ENCODE data around the gene PGAP2.

Gene PGAP2

DNA sequence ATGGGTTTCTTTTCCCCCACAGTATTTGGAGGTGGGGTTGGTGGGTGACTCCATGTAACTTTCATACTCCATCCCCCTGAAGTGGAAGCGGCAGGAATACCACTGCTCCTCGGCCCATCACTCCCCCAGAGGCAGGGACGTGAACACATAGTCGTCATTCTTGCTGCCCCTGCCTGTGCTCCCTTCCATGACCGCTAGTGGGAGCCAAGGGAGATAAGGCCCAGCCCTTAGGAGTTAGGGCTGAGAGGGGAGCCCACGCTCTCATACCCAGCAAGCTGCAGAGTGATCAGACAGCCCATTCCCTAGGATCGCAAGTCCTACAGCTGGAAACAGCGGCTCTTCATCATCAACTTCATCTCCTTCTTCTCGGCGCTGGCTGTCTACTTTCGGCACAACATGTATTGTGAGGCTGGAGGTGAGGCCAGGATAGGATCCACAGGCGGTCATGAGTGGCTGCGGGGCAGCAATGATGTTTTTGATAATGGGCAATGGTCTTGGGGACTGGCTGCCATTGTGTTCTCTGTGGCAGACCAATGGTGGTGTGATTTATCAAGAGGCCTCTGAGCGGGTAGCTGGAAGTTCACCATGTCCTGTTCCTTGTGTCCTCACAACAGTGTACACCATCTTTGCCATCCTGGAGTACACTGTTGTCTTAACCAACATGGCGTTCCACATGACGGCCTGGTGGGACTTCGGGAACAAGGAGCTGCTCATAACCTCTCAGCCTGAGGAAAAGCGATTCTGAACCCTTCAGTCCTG is 16.5 kb downstream of the PGAP2 start:
- peak in 1 of 2 experiments; percentile 92 for DNase-seq (ENCODE audit: low read depth in 1 of 2, low spot score in 1 of 2)
- no peaks in the 10 kb centered on the region for H3K27me3 ChIP-seq (ENCODE audit: insufficient read depth, poor library complexity, severe bottlenecking)
- no peak overlapping the region for H3K4me3 ChIP-seq (replicated peaks; ENCODE audit: insufficient read depth, low read length)
- H3K27ac ChIP-seq (replicated peaks) = no peak overlapping the region; the same call in 1 of the 2 replicates
- TF ChIP-seq, protein P1, sequence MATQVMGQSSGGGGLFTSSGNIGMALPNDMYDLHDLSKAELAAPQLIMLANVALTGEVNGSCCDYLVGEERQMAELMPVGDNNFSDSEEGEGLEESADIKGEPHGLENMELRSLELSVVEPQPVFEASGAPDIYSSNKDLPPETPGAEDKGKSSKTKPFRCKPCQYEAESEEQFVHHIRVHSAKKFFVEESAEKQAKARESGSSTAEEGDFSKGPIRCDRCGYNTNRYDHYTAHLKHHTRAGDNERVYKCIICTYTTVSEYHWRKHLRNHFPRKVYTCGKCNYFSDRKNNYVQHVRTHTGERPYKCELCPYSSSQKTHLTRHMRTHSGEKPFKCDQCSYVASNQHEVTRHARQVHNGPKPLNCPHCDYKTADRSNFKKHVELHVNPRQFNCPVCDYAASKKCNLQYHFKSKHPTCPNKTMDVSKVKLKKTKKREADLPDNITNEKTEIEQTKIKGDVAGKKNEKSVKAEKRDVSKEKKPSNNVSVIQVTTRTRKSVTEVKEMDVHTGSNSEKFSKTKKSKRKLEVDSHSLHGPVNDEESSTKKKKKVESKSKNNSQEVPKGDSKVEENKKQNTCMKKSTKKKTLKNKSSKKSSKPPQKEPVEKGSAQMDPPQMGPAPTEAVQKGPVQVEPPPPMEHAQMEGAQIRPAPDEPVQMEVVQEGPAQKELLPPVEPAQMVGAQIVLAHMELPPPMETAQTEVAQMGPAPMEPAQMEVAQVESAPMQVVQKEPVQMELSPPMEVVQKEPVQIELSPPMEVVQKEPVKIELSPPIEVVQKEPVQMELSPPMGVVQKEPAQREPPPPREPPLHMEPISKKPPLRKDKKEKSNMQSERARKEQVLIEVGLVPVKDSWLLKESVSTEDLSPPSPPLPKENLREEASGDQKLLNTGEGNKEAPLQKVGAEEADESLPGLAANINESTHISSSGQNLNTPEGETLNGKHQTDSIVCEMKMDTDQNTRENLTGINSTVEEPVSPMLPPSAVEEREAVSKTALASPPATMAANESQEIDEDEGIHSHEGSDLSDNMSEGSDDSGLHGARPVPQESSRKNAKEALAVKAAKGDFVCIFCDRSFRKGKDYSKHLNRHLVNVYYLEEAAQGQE (IDR thresholded peaks at IDR 0.05; ENCODE audit: insufficient replicate concordance, low read depth) = no peak
- TF ChIP-seq, protein P2, sequence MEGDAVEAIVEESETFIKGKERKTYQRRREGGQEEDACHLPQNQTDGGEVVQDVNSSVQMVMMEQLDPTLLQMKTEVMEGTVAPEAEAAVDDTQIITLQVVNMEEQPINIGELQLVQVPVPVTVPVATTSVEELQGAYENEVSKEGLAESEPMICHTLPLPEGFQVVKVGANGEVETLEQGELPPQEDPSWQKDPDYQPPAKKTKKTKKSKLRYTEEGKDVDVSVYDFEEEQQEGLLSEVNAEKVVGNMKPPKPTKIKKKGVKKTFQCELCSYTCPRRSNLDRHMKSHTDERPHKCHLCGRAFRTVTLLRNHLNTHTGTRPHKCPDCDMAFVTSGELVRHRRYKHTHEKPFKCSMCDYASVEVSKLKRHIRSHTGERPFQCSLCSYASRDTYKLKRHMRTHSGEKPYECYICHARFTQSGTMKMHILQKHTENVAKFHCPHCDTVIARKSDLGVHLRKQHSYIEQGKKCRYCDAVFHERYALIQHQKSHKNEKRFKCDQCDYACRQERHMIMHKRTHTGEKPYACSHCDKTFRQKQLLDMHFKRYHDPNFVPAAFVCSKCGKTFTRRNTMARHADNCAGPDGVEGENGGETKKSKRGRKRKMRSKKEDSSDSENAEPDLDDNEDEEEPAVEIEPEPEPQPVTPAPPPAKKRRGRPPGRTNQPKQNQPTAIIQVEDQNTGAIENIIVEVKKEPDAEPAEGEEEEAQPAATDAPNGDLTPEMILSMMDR (IDR thresholded peaks at IDR 0.05; ENCODE audit: insufficient read depth, low read length) = peak; percentile 97
- peak; percentile 20; the same call in 1 of the 2 replicates for TF ChIP-seq POLR2AphosphoS5 (IDR thresholded peaks at IDR 0.05; ENCODE audit: low read depth)

DNA sequence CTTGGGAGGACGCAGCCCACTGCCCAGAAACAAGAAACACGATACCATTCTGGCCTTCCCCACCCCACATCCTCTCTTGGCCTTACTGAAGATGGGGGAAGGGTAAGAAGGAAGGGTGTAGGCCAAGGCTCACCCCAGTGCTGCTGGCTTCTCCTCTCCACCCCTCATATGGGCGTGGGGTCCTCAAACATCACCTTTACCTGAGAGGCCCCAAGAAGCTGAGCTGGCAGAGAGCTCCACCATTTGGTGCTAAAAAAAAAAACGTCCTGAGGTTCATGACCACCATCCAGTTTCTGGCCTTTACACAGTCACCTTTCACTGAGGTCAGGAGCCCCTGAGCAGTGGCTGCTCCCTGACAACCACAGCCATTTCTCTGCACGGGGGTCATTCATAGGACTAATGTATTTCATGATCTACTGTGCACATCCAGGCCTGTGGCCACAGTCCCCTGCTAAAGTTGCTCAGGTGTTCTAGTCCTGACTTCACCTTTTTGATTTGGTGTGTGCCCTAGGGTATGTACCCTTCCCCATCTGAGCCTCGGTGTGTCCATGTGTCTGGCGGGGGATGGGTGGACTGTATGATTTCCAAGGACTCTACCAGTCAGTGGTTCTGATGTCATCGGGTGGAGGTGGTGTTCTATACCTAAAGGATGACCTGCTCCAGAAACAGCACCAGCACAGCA is 17.3 kb downstream of the PGAP2 start:
- H3K4me3 ChIP-seq (replicated peaks; ENCODE audit: insufficient read depth, low read length) = no peak overlapping the region
- no peaks in the 10 kb centered on the region for H3K27me3 ChIP-seq (ENCODE audit: insufficient read depth, poor library complexity, severe bottlenecking)
- TF ChIP-seq GABPA (IDR thresholded peaks at IDR 0.05; ENCODE audit: low read depth) (no peak), POLR2AphosphoS5 (IDR thresholded peaks at IDR 0.05; ENCODE audit: low read depth) (peak; percentile 77)
- DNase-seq (ENCODE audit: low read depth in 1 of 2, low spot score in 1 of 2) = no peak
- no peak overlapping the region; the same call in 1 of the 2 replicates for H3K27ac ChIP-seq (replicated peaks)

DNA sequence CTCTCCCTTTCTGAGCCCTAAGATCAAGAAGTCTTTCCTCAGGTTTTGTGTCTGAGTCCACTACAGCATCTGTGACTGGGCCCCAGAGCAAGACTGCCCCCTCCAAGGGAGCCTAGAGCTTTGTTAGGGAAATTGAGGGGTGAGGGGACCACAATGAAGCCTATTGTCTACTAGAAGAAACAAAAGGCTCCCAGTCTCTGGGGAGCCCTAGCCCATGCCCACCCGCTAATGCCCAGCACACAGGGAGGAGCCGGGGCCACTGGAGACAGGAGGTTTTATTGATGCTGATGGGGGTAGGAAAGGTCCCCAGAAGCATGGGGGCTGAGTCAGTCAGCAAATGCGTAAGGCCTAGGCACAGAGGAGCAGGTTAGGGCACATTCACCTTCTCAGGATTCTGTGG is 18.4 kb downstream of the PGAP2 start:
- no peak overlapping the region for H3K4me3 ChIP-seq (replicated peaks; ENCODE audit: insufficient read depth, low read length)
- DNase-seq (ENCODE audit: low read depth in 1 of 2, low spot score in 1 of 2) = no peak
- TF ChIP-seq POLR2AphosphoS5 (IDR thresholded peaks at IDR 0.05; ENCODE audit: low read depth) (peak; percentile 9; the same call in 1 of the 2 replicates), GABPA (IDR thresholded peaks at IDR 0.05; ENCODE audit: low read depth) (no peak), SPI1 (IDR thresholded peaks at IDR 0.05; ENCODE audit: borderline replicate concordance, low read depth) (no peak)
- no peak overlapping the region for H3K27ac ChIP-seq (replicated peaks)
- H3K27me3 ChIP-seq (ENCODE audit: insufficient read depth, poor library complexity, severe bottlenecking) = no peaks in the 10 kb centered on the region

DNA sequence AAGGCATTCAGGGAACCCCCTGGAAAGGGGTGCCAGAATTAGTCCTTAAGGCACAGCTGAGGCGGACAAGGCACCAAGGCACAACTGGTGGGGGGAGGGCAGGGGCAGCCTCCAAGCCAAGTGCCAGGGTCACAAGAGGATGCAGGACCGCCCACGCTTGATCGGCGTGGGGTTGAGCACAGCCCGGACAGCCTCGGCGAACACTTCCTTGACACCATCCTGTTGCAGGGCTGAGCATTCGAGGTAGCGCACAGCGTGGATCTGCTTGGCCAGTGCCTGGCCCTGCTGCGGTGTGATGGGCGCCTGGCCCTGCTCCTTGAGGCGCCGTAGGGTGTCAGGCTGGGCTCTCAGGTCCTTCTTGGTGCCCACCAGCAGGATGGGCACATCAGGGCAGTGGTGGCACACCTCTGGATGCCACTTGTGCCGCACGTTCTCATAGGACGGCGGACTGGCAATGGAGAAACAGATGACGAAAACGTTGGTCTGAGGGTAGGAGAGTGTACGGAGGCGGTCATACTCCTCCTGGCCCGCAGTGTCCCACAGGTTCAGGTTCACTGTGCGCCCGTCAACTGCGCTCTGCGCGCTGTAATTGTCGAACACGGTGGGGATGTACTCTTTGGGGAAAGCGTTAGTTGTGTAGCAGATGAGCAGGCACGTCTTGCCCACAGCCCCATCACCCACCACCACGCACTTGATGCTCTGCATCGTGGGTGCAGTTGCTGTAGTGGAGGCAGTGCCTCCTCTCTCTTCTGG is 19.2 kb downstream of the PGAP2 start:
- DNase-seq (ENCODE audit: low read depth in 1 of 2, low spot score in 1 of 2) = no peak
- no peak overlapping the region for H3K4me3 ChIP-seq (replicated peaks; ENCODE audit: insufficient read depth, low read length)
- H3K27ac ChIP-seq (replicated peaks) = no peak overlapping the region
- TF ChIP-seq, protein P2 (IDR thresholded peaks at IDR 0.05; ENCODE audit: insufficient read depth, low read length) = no peak
- TF ChIP-seq GABPA (IDR thresholded peaks at IDR 0.05; ENCODE audit: low read depth) = no peak
- no peak; the same call in 1 of the 2 replicates for TF ChIP-seq POLR2AphosphoS5 (IDR thresholded peaks at IDR 0.05; ENCODE audit: low read depth)
- TF ChIP-seq, protein P1 (IDR thresholded peaks at IDR 0.05; ENCODE audit: insufficient replicate concordance, low read depth) = no peak
- no peak for TF ChIP-seq SPI1 (IDR thresholded peaks at IDR 0.05; ENCODE audit: borderline replicate concordance, low read depth)
- H3K27me3 ChIP-seq (ENCODE audit: insufficient read depth, poor library complexity, severe bottlenecking) = no peaks in the 10 kb centered on the region
